ENCODE results near the gene SEZ6L2. TPM values are rescaled to one million over a fixed set of nuclear protein-coding genes. Genes with fewer than 3 reads are reported as not detected.

The SEZ6L2 gene
- total and polyA plus RNA-seq, 9 of the 15 experiments (the other 6 are each of a cell fraction or from before 2014, with no cell fraction given), result 0.10 to 2.1 (median 0.72) TPM

DNA sequence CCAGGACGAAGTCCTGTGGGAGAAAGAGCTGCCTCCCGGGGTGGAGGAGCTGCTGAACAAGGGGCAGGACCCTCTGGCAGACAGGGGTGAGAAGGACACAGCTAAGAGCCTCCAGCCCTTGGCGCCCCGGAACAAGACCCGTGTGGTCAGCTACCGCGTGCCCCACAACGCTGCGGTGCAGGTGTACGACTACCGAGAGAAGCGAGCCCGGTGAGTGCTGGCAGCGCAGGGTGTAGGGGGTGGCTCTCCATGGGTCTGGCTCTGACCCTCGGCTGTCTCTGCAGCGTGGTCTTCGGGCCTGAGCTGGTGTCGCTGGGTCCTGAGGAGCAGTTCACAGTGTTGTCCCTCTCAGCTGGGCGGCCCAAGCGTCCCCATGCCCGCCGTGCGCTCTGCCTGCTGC, 57.7 kb downstream of the SEZ6L2 start:
- ChIA-PET CTCF (ENCODE audit: low intra/inter-chr PET ratio) (no interaction called here), POLR2A (interaction anchor here (0.7 to 2.1 kb wide), 3 partner anchors 9 to 113 kb away, joined by 3 to 4 read pairs (median 3); no protein-coding TSS in a partner anchor)
- Histone ChIP-seq H3K9me3 (replicated peaks; ENCODE audit: control insufficient read depth, insufficient read depth, low read depth, low read length) (no peaks in the 10 kb centered on the region), H3K4me1 (replicated peaks in 1 of 2; ENCODE audit: control insufficient read depth in 2 of 2, insufficient read depth in 2 of 2, low read length in 2 of 2) (peaks cover 0 to 34% of the 10 kb centered on the region in 2 experiments; a peak in 2 of 5 replicates), H3K27me3 (ENCODE audit: control insufficient read depth in 2 of 2, insufficient read depth in 2 of 2, low read length in 2 of 2) (0 out of 5 replicates have a peak, but pooled peaks cover 0 to 4% of the 10 kb centered on the region in 2 experiments), H3K4me2 (ENCODE audit: insufficient read depth, low read length) (no peak overlapping the region), H3K36me3 (ENCODE audit: control insufficient read depth, insufficient read depth, low read length) (no peaks in the 10 kb centered on the region), H2AFZ (ENCODE audit: low read depth, low read length) (no peak overlapping the region), H3K4me3 (no peak overlapping the region), H4K20me1 (replicated peaks; ENCODE audit: control insufficient read depth, insufficient read depth, low read length) (no peaks in the 10 kb centered on the region), H3K79me2 (ENCODE audit: control insufficient read depth, insufficient read depth, low read length) (no peaks in the 10 kb centered on the region), H3K9me1 (ENCODE audit: control insufficient read depth, insufficient read depth, low read length) (no peaks in the 10 kb centered on the region), H3K27ac (ENCODE audit: extremely low read depth, low read depth, low read length) (no peak overlapping the region), H3K9ac (ENCODE audit: insufficient read depth in 1 of 2, low read depth in 2 of 2, low read length in 2 of 2) (no peak overlapping the region; a peak in 1 of 4 replicates)
- ATAC-seq (no peak), DNase-seq (ENCODE audit: extremely low read depth in 1 of 4, low spot score in 3 of 4) (no peak), FAIRE-seq (no peak)
- in situ Hi-C loops (cut with MboI), result no loop called here
- WGBS (ENCODE audit: insufficient coverage, low coverage, missing lambda C conversion rate), result 54% methylated on average over 23 of the region's 23 CpGs
- no TSS peak for BruUV-seq (replicated peaks)
- intact Hi-C loops (cut with micrococcal nuclease), result no loop called here
- TF ChIP-seq POLR2G (IDR thresholded peaks at IDR 0.05; ENCODE audit: low read depth, low read length) (no peak), MEF2D (tag; conservative IDR thresholded peaks at IDR 0.05; ENCODE audit: low read depth) (no peak), ZNF133 (CRISPR knock-in tag; IDR thresholded peaks at IDR 0.05) (no peak)

DNA sequence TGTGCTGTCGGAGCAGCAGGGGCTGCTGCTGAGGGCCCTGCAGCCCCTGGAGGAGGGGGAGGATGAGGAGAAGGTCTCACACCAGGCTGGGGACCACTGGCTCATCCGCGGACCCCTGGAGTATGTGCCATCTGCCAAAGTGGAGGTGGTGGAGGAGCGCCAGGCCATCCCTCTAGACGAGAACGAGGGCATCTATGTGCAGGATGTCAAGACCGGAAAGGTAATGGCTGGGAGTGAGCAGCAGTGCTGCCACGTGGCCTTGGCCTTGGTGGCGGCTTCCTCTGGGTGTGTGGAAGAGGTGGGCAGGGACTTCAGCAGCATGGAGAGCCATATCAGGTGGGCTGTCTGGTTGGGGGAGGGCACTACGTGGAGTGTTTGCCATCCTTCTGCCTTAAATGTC, 59.1 kb downstream of the SEZ6L2 start:
- no peaks in the 10 kb centered on the region for H3K79me2 ChIP-seq (ENCODE audit: control insufficient read depth, insufficient read depth, low read length)
- no peak overlapping the region for H3K27ac ChIP-seq (ENCODE audit: extremely low read depth, low read depth, low read length)
- WGBS (ENCODE audit: insufficient coverage, low coverage, missing lambda C conversion rate), result 45% methylated on average over 7 of the region's 10 CpGs
- H3K9ac ChIP-seq (ENCODE audit: insufficient read depth in 1 of 2, low read depth in 2 of 2, low read length in 2 of 2), result peak overlapping the region in 1 of 2 experiments; percentile 65; a peak in 2 of 4 replicates
- 0 out of 5 replicates have a peak, but pooled peaks cover 0 to 4% of the 10 kb centered on the region in 2 experiments for H3K27me3 ChIP-seq (ENCODE audit: control insufficient read depth in 2 of 2, insufficient read depth in 2 of 2, low read length in 2 of 2)
- BruUV-seq (replicated peaks), result no TSS peak
- no peak overlapping the region for H3K4me2 ChIP-seq (ENCODE audit: insufficient read depth, low read length)
- in situ Hi-C loops (cut with MboI), result no loop called here
- CTCF ChIA-PET (ENCODE audit: low intra/inter-chr PET ratio), result no interaction called here
- ATAC-seq, result no peak
- no peaks in the 10 kb centered on the region for H3K9me3 ChIP-seq (replicated peaks; ENCODE audit: control insufficient read depth, insufficient read depth, low read depth, low read length)
- no peak overlapping the region for H2AFZ ChIP-seq (ENCODE audit: low read depth, low read length)
- H3K4me3 ChIP-seq, result no peak overlapping the region
- H3K36me3 ChIP-seq (ENCODE audit: control insufficient read depth, insufficient read depth, low read length), result no peaks in the 10 kb centered on the region
- POLR2A ChIA-PET, result interaction anchor here (2.1 kb wide), 1 partner anchor 10 kb away, joined by 4 read pairs; no protein-coding TSS in a partner anchor
- no peaks in the 10 kb centered on the region for H3K9me1 ChIP-seq (ENCODE audit: control insufficient read depth, insufficient read depth, low read length)
- no peak for FAIRE-seq
- no peaks in the 10 kb centered on the region for H4K20me1 ChIP-seq (replicated peaks; ENCODE audit: control insufficient read depth, insufficient read depth, low read length)
- intact Hi-C loops (cut with micrococcal nuclease), result no loop called here
- H3K4me1 ChIP-seq (replicated peaks in 1 of 2; ENCODE audit: control insufficient read depth in 2 of 2, insufficient read depth in 2 of 2, low read length in 2 of 2), result peaks cover 0 to 27% of the 10 kb centered on the region in 2 experiments; a peak in 2 of 5 replicates
- no peak for DNase-seq (ENCODE audit: extremely low read depth in 1 of 4, low spot score in 3 of 4)
- TF ChIP-seq DIDO1 (tag; IDR thresholded peaks at IDR 0.05; ENCODE audit: low read depth), result no peak
- TF ChIP-seq, protein P1, sequence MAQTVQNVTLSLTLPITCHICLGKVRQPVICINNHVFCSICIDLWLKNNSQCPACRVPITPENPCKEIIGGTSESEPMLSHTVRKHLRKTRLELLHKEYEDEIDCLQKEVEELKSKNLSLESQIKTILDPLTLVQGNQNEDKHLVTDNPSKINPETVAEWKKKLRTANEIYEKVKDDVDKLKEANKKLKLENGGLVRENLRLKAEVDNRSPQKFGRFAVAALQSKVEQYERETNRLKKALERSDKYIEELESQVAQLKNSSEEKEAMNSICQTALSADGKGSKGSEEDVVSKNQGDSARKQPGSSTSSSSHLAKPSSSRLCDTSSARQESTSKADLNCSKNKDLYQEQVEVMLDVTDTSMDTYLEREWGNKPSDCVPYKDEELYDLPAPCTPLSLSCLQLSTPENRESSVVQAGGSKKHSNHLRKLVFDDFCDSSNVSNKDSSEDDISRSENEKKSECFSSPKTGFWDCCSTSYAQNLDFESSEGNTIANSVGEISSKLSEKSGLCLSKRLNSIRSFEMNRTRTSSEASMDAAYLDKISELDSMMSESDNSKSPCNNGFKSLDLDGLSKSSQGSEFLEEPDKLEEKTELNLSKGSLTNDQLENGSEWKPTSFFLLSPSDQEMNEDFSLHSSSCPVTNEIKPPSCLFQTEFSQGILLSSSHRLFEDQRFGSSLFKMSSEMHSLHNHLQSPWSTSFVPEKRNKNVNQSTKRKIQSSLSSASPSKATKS (CRISPR knock-in tag; IDR thresholded peaks at IDR 0.05), result no peak
- no peak for TF ChIP-seq SAFB2 (IDR thresholded peaks at IDR 0.05; ENCODE audit: borderline replicate concordance, low read depth, low read length, severe bottlenecking)
- TF ChIP-seq, protein P2, sequence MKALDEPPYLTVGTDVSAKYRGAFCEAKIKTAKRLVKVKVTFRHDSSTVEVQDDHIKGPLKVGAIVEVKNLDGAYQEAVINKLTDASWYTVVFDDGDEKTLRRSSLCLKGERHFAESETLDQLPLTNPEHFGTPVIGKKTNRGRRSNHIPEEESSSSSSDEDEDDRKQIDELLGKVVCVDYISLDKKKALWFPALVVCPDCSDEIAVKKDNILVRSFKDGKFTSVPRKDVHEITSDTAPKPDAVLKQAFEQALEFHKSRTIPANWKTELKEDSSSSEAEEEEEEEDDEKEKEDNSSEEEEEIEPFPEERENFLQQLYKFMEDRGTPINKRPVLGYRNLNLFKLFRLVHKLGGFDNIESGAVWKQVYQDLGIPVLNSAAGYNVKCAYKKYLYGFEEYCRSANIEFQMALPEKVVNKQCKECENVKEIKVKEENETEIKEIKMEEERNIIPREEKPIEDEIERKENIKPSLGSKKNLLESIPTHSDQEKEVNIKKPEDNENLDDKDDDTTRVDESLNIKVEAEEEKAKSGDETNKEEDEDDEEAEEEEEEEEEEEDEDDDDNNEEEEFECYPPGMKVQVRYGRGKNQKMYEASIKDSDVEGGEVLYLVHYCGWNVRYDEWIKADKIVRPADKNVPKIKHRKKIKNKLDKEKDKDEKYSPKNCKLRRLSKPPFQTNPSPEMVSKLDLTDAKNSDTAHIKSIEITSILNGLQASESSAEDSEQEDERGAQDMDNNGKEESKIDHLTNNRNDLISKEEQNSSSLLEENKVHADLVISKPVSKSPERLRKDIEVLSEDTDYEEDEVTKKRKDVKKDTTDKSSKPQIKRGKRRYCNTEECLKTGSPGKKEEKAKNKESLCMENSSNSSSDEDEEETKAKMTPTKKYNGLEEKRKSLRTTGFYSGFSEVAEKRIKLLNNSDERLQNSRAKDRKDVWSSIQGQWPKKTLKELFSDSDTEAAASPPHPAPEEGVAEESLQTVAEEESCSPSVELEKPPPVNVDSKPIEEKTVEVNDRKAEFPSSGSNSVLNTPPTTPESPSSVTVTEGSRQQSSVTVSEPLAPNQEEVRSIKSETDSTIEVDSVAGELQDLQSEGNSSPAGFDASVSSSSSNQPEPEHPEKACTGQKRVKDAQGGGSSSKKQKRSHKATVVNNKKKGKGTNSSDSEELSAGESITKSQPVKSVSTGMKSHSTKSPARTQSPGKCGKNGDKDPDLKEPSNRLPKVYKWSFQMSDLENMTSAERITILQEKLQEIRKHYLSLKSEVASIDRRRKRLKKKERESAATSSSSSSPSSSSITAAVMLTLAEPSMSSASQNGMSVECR (CRISPR knock-in tag; IDR thresholded peaks at IDR 0.05), result no peak
- TF ChIP-seq TRIM24 (IDR thresholded peaks at IDR 0.05), result no peak
- TF ChIP-seq SMARCB1 (IDR thresholded peaks at IDR 0.05; ENCODE audit: insufficient read length, low read depth), result no peak
- no peak for TF ChIP-seq DACH1 (IDR thresholded peaks at IDR 0.05; ENCODE audit: partially characterized antibody)

Data from K562 (cell line).